Endothelial cell (in vitro differentiated cells): ENCODE results near the gene TRAPPC12. TPM values are rescaled to one million over a fixed set of nuclear protein-coding genes. Genes with fewer than 3 reads are reported as not detected.

Experiments used
- DNase-seq: peaks from one replicate; pipeline ENCODE4 v3.0.0; 2021; ENCODE audit warnings: low spot score
- H3K27ac Mint-ChIP-seq: one replicate; pipeline ENCODE4 v1.8.0; 2021; ENCODE audit warnings: mixed read lengths, inconsistent platforms; ENCODE audit not compliant: unreplicated experiment
- H3K27me3 Mint-ChIP-seq: one replicate; pipeline ENCODE4 v1.8.0; 2021; ENCODE audit warnings: mild to moderate bottlenecking, moderate library complexity, mixed read lengths, inconsistent platforms; ENCODE audit not compliant: unreplicated experiment
- H3K36me3 Mint-ChIP-seq: one replicate; pipeline ENCODE4 v1.8.0; 2021; ENCODE audit warnings: mild to moderate bottlenecking, low read depth, mixed read lengths, inconsistent platforms; ENCODE audit not compliant: unreplicated experiment
- H3K4me1 Mint-ChIP-seq: one replicate; pipeline ENCODE4 v1.8.0; 2021; ENCODE audit warnings: mild to moderate bottlenecking, mixed read lengths, inconsistent platforms; ENCODE audit not compliant: unreplicated experiment
- H3K4me3 Mint-ChIP-seq: one replicate; pipeline ENCODE4 v1.8.0; 2021; ENCODE audit warnings: mild to moderate bottlenecking, mixed read lengths, inconsistent platforms; ENCODE audit not compliant: unreplicated experiment
- H3K9me3 Mint-ChIP-seq: one replicate; pipeline ENCODE4 v1.8.0; 2021; ENCODE audit warnings: mixed read lengths, inconsistent platforms; ENCODE audit not compliant: unreplicated experiment
- CTCF ChIP-seq: fragments of 200-600 bp; sonication (generic); IDR thresholded peaks from one replicate; pipeline ENCODE4 v1.5.0; 2021; ENCODE audit warnings: antibody characterized with exemption; ENCODE audit not compliant: unreplicated experiment
- total RNA-seq: library from RNA; stranded (reverse); fragmentation: NEBNext Ultra II Directional; extraction: Animal tissue kit (Norgen Biotek cat#: 25700); gene quantifications from one replicate; pipeline ENCODE4 v1.2.1, GENCODE V29; 2021; ENCODE audit not compliant: unreplicated experiment

Gene TRAPPC12
- total RNA-seq, 1 donor from 2014 or later: 105 TPM

GRCh38 chr2:3433339-3433699 is 53.8 kb downstream of the TRAPPC12 start:
- Mint-ChIP-seq H3K27ac (no peak overlapping the region), H3K4me1 (no peaks in the 10 kb centered on the region), H3K36me3 (peaks cover 15% of the 10 kb centered on the region), H3K27me3 (peaks cover 2% of the 10 kb centered on the region), H3K9me3 (no peaks in the 10 kb centered on the region), H3K4me3 (no peak overlapping the region)
- DNase-seq: no peak
- TF ChIP-seq CTCF: no peak

- TF ChIP-seq CTCF: no peak
- H3K27me3 Mint-ChIP-seq: peaks cover 4% of the 10 kb centered on the region
- H3K9me3 Mint-ChIP-seq: no peaks in the 10 kb centered on the region
- no peak overlapping the region for H3K27ac Mint-ChIP-seq
- peaks cover 18% of the 10 kb centered on the region for H3K36me3 Mint-ChIP-seq
- DNase-seq: no peak
- peak overlapping the region; percentile 27 for H3K4me3 Mint-ChIP-seq
- H3K4me1 Mint-ChIP-seq: no peaks in the 10 kb centered on the region
These were observed 54.4 kb downstream of the TRAPPC12 start for GRCh38 chr2:3433776-3434400.

GRCh38 chr2:3434654-3435053 is 55.2 kb downstream of the TRAPPC12 start:
- H3K9me3 Mint-ChIP-seq: no peaks in the 10 kb centered on the region
- no peak overlapping the region for H3K4me3 Mint-ChIP-seq
- no peak for DNase-seq
- TF ChIP-seq CTCF: no peak
- H3K4me1 Mint-ChIP-seq: peaks cover 2% of the 10 kb centered on the region
- H3K36me3 Mint-ChIP-seq: peaks cover 18% of the 10 kb centered on the region
- no peak overlapping the region for H3K27ac Mint-ChIP-seq
- peaks cover 6% of the 10 kb centered on the region for H3K27me3 Mint-ChIP-seq

GRCh38 chr2:3435445-3435844 is 56.0 kb downstream of the TRAPPC12 start:
- no peaks in the 10 kb centered on the region for H3K9me3 Mint-ChIP-seq
- peaks cover 18% of the 10 kb centered on the region for H3K36me3 Mint-ChIP-seq
- no peak overlapping the region for H3K4me3 Mint-ChIP-seq
- peaks cover 6% of the 10 kb centered on the region for H3K27me3 Mint-ChIP-seq
- H3K4me1 Mint-ChIP-seq: peaks cover 9% of the 10 kb centered on the region
- no peak for TF ChIP-seq CTCF
- H3K27ac Mint-ChIP-seq: no peak overlapping the region
- no peak for DNase-seq

GRCh38 chr2:3440477-3440876 is 61.0 kb downstream of the TRAPPC12 start:
- H3K4me3 Mint-ChIP-seq: no peak overlapping the region
- H3K9me3 Mint-ChIP-seq: no peaks in the 10 kb centered on the region
- peaks cover 17% of the 10 kb centered on the region for H3K36me3 Mint-ChIP-seq
- peaks cover 6% of the 10 kb centered on the region for H3K27me3 Mint-ChIP-seq
- DNase-seq: no peak
- H3K27ac Mint-ChIP-seq: peak overlapping the region; percentile 16
- no peak for TF ChIP-seq CTCF
- H3K4me1 Mint-ChIP-seq: peaks cover 37% of the 10 kb centered on the region
